IMR-90 (cell line): Measurements from ENCODE around the gene MTFR1L. TPM values are rescaled to one million over a fixed set of nuclear protein-coding genes. Genes with fewer than 3 reads are reported as not detected.

Source experiments
- ATAC-seq: fragments of 200-7000 bp; cut with Tn5 transposase; 2 replicates; pipeline ENCODE4 v1.9.1; 2020; ENCODE audit warnings: low read depth, mild to moderate bottlenecking, moderate library complexity
- BruUV-seq: library from RNA; stranded (reverse); fragments of 400-500 nt; replicated peaks from 2 replicates; lab custom pipeline; 2021; lab: Mats Ljungman, UMichigan
- CTCF ChIA-PET: fragments of 300-600 bp; formaldehyde crosslinking; extraction: SDS; loops from one replicate; lab custom pipeline; 2021; ENCODE audit warnings: antibody characterized with exemption; lab: Yijun Ruan, JAX
- POLR2A ChIA-PET: fragments of 300-600 bp; sonication (Branson Sonifier 250); formaldehyde crosslinking; loops from one replicate; lab custom pipeline; 2022; ENCODE audit warnings: antibody characterized with exemption; ENCODE audit not compliant: unreplicated experiment; lab: Charles Lee
- DNase-seq: peaks from one replicate; pipeline ENCODE4 v3.0.0; 2013
- H2AFZ ChIP-seq: replicated peaks from 2 replicates; pipeline ENCODE3; 2013; ENCODE audit warnings: low read length, mild to moderate bottlenecking; ENCODE audit not compliant: poor library complexity
- H2AK5ac ChIP-seq: 2 replicates; pipeline ENCODE4 v1.6.1; 2013; ENCODE audit warnings: low read depth, low read length, inconsistent platforms
- H2AK9ac ChIP-seq: replicated peaks from 2 replicates; pipeline ENCODE3; 2013; ENCODE audit warnings: mild to moderate bottlenecking, low read depth, low read length, moderate library complexity; ENCODE audit not compliant: poor library complexity
- H2BK120ac ChIP-seq: 2 replicates; pipeline ENCODE4 v1.6.1; 2013; ENCODE audit warnings: low read depth, low read length, inconsistent platforms
- H2BK15ac ChIP-seq: 3 replicates; pipeline ENCODE4 v1.6.1; 2013; ENCODE audit warnings: low read depth, low read length, inconsistent platforms
- H2BK20ac ChIP-seq: 2 replicates; pipeline ENCODE4 v1.6.1; 2013; ENCODE audit warnings: low read depth, mild to moderate bottlenecking, inconsistent platforms, low read length, moderate library complexity
- H2BK5ac ChIP-seq: 2 replicates; pipeline ENCODE4 v1.6.1; 2013; ENCODE audit warnings: mild to moderate bottlenecking, low read depth, low read length, inconsistent platforms; ENCODE audit not compliant: poor library complexity, severe bottlenecking
- H3K14ac ChIP-seq: replicated peaks from 2 replicates; pipeline ENCODE4 v1.6.1; 2013; ENCODE audit warnings: low read depth, low read length, inconsistent platforms
- H3K18ac ChIP-seq: 2 replicates; pipeline ENCODE4 v1.6.1; 2013; ENCODE audit warnings: low read depth, low read length, control low read depth
- H3K23ac ChIP-seq: 2 replicates; pipeline ENCODE4 v1.6.1; 2013; ENCODE audit warnings: low read depth, low read length, inconsistent platforms
- H3K27ac ChIP-seq: 2 replicates; pipeline ENCODE4 v1.5.1; 2013; ENCODE audit warnings: mild to moderate bottlenecking, control low read depth, low read length; ENCODE audit not compliant: insufficient read depth
- H3K27me3 ChIP-seq: 2 replicates; pipeline ENCODE4 v1.6.1; 2013; ENCODE audit warnings: low read length; ENCODE audit not compliant: control insufficient read depth, insufficient read depth
- H3K36me3 ChIP-seq: 2 replicates; pipeline ENCODE4 v1.6.1; 2013; ENCODE audit warnings: low read length, mixed read lengths; ENCODE audit not compliant: control insufficient read depth, insufficient read depth
- H3K4ac ChIP-seq: 2 replicates; pipeline ENCODE4 v1.6.1; 2013; ENCODE audit warnings: low read depth, low read length, inconsistent platforms
- H3K4me1 ChIP-seq: 2 replicates; pipeline ENCODE4 v1.6.1; 2013; ENCODE audit warnings: low read length, mixed read lengths; ENCODE audit not compliant: control insufficient read depth, insufficient read depth
- H3K4me2 ChIP-seq: 2 replicates; pipeline ENCODE4 v1.6.1; 2013; ENCODE audit warnings: low read depth, mild to moderate bottlenecking, control low read depth, low read length, moderate library complexity
- H3K4me3 ChIP-seq: 2 replicates; pipeline ENCODE4 v1.5.1; 2013; ENCODE audit warnings: low read depth, mild to moderate bottlenecking, control low read depth, low read length, moderate library complexity; ENCODE audit not compliant: insufficient read depth
- H3K56ac ChIP-seq: 2 replicates; pipeline ENCODE4 v1.6.1; 2013; ENCODE audit warnings: low read length, inconsistent platforms; ENCODE audit not compliant: insufficient read depth; ENCODE audit errors: extremely low read depth
- H3K79me1 ChIP-seq, 2 experiments: 2 replicates each; pipeline ENCODE4 v1.6.1; 2013; ENCODE audit warnings: low read length in 2 of 2, inconsistent platforms in 1 of 2, low read depth in 1 of 2
- H3K9ac ChIP-seq: 2 replicates; pipeline ENCODE4 v1.6.1; 2013; ENCODE audit warnings: low read depth, low read length, control low read depth
- H3K9me1 ChIP-seq: 2 replicates; pipeline ENCODE4 v1.6.1; 2013; ENCODE audit warnings: low read length, inconsistent platforms; ENCODE audit not compliant: insufficient read depth
- H3K9me3 ChIP-seq: 2 replicates; pipeline ENCODE4 v1.6.1; 2013; ENCODE audit warnings: low read length; ENCODE audit not compliant: control insufficient read depth, insufficient read depth
- H4K20me1 ChIP-seq: 2 replicates; pipeline ENCODE4 v1.6.1; 2013; ENCODE audit warnings: low read length, inconsistent platforms; ENCODE audit not compliant: insufficient read depth
- H4K5ac ChIP-seq: 2 replicates; pipeline ENCODE4 v1.6.1; 2013; ENCODE audit warnings: mild to moderate bottlenecking, low read depth, low read length, control low read depth
- H4K8ac ChIP-seq, 2 experiments: 2 replicates each; pipeline ENCODE4 v1.6.1; 2013; ENCODE audit warnings: low read depth in 2 of 2, low read length in 2 of 2, control low read depth in 1 of 2, inconsistent platforms in 1 of 2
- H4K91ac ChIP-seq: 2 replicates; pipeline ENCODE4 v1.6.1; 2013; ENCODE audit warnings: low read depth, low read length, inconsistent platforms; ENCODE audit not compliant: insufficient read depth
- CHD1 ChIP-seq: IDR thresholded peaks from 2 replicates; pipeline ENCODE4 v1.6.1; 2012; ENCODE audit warnings: low read depth, low read length, improper control_type of control experiment
- CTCF ChIP-seq: conservative IDR thresholded peaks from 2 replicates; pipeline ENCODE4 v1.5.1; 2012; ENCODE audit warnings: mild to moderate bottlenecking, low read depth, low read length, improper control_type of control experiment
- FOS ChIP-seq: fragments of 150-350 bp; IDR thresholded peaks from 2 replicates; pipeline ENCODE4 v1.6.1; 2016; ENCODE audit warnings: low read depth, low read length
- MAFK ChIP-seq: IDR thresholded peaks from 2 replicates; pipeline ENCODE4 v1.6.1; 2012; ENCODE audit warnings: low read depth, low read length, improper control_type of control experiment
- MAZ ChIP-seq: IDR thresholded peaks from 2 replicates; pipeline ENCODE4 v1.6.1; 2012; ENCODE audit warnings: low read depth, mild to moderate bottlenecking, low read length, improper control_type of control experiment, moderate library complexity, borderline replicate concordance
- MXI1 ChIP-seq: IDR thresholded peaks from 2 replicates; pipeline ENCODE4 v1.6.1; 2012; ENCODE audit warnings: low read depth, mild to moderate bottlenecking, low read length, moderate library complexity, borderline replicate concordance
- NFE2L2 ChIP-seq: fragments of 150-350 bp; IDR thresholded peaks from 2 replicates; pipeline ENCODE4 v1.6.1; 2016; ENCODE audit warnings: low read depth, mild to moderate bottlenecking, low read length
- RAD21 ChIP-seq: IDR thresholded peaks from 2 replicates; pipeline ENCODE4 v1.6.1; 2012; ENCODE audit warnings: low read length, improper control_type of control experiment
- RCOR1 ChIP-seq: IDR thresholded peaks from 2 replicates; pipeline ENCODE4 v1.6.1; 2012; ENCODE audit warnings: mild to moderate bottlenecking, low read length, improper control_type of control experiment; ENCODE audit not compliant: insufficient replicate concordance
- SMC3 ChIP-seq: fragments of 150-350 bp; IDR thresholded peaks from 2 replicates; pipeline ENCODE4 v1.6.1; 2016; ENCODE audit warnings: low read depth, mild to moderate bottlenecking, antibody characterized with exemption, low read length, moderate library complexity
- USF2 ChIP-seq: fragments of 150-350 bp; IDR thresholded peaks from 2 replicates; pipeline ENCODE4 v1.6.1; 2017; ENCODE audit warnings: mild to moderate bottlenecking, antibody characterized with exemption, low read length, low read depth
- WGBS, 2 experiments: methylation state at CpG; one replicate each; pipeline versions ENCODE4 v1.1.5 to v1.1.7; 2013; ENCODE audit warnings: missing lambda C conversion rate in 2 of 2; ENCODE audit not compliant: insufficient read length in 1 of 2; ENCODE audit errors: extremely low coverage in 2 of 2; 5-methylcytosine and 5-hydroxymethylcytosine counted together
- dilution Hi-C: fragments of 300-500 bp; cut with HindIII; formaldehyde crosslinking; loops from one replicate; pipeline ENCODE4 v1.14.3; 2018; ENCODE audit warnings: low sequenced_read_pairs; ENCODE audit not compliant: unreplicated experiment
- in situ Hi-C: fragments of 300-500 bp; cut with MboI; formaldehyde crosslinking; loops from 3 replicates; pipeline ENCODE4 v1.14.3; 2019; ENCODE audit warnings: low sequenced_read_pairs, inconsistent platforms, mixed read lengths
- intact Hi-C: fragments of 100-400 bp; cut with micrococcal nuclease; formaldehyde crosslinking; loops from 2 replicates; pipeline ENCODE4 v1.10.0; 2022
- polyA plus RNA-seq, 3 experiments: library from polyadenylated mRNA; depleted of rRNA; stranded (reverse); fragments of >200 nt; gene quantifications; 2 replicates each; pipeline ENCODE4 v1.2.3, GENCODE V29; 2012; ENCODE audit warnings: low replicate concordance in 1 of 3
- total RNA-seq: library from RNA; depleted of rRNA; stranded (reverse); fragments of >200 nt; gene quantifications from 2 replicates; pipeline ENCODE4 v1.2.3, GENCODE V29; 2012

Gene MTFR1L
- total and polyA plus RNA-seq, 2 of the 4 experiments (the other 2 are of a cell fraction), result 69.1 to 69.7 TPM

- Histone ChIP-seq H4K5ac (no peak overlapping the region), H2AK5ac (no peak overlapping the region), H2AK9ac (no peak overlapping the region), H2BK20ac (no peak overlapping the region), H3K36me3 (peaks cover 19% of the 10 kb centered on the region; the same call in 1 of the 2 replicates), H3K56ac (no peak overlapping the region), H3K4me3 (no peak overlapping the region), H2BK120ac (no peak overlapping the region), H3K14ac (0 out of 2 replicates have a peak overlapping the region, but pooled peaks have one; percentile 8), H2AFZ (peak overlapping the region; percentile 75), H3K27ac (no peak overlapping the region), H3K23ac (no peak overlapping the region), H3K27me3 (no peaks in the 10 kb centered on the region), H3K9me1 (peaks cover 10% of the 10 kb centered on the region), H3K4me1 (peaks cover 12% of the 10 kb centered on the region), H2BK5ac (no peak overlapping the region), H3K79me1 (no peaks in the 10 kb centered on the region), H2BK15ac (no peak overlapping the region), H4K20me1 (no peaks in the 10 kb centered on the region; the same call in 1 of the 2 replicates), H4K91ac (no peak overlapping the region), H3K18ac (no peak overlapping the region), H4K8ac (no peak overlapping the region), H3K9ac (no peak overlapping the region), H3K9me3 (no peaks in the 10 kb centered on the region), H3K4ac (no peak overlapping the region; the same call in 1 of the 2 replicates), H3K4me2 (no peak overlapping the region)
- in situ Hi-C loops (no loop called here), dilution Hi-C loops (no loop called here), intact Hi-C loops (no loop called here)
- ChIA-PET CTCF (interaction anchor here (0.6 to 1.1 kb wide), 2 partner anchors 178 to 1194 kb away, joined by 4 read pairs; no protein-coding TSS in a partner anchor), POLR2A (no interaction called here)
- DNase-seq (peak; percentile 50), ATAC-seq (peak; percentile 53)
- WGBS, 2 experiments, result no CpG with 5 or more reads among the region's 11 CpGs
- BruUV-seq, result no TSS peak
- TF ChIP-seq RCOR1, result no peak
- no peak for TF ChIP-seq CHD1
- TF ChIP-seq FOS, result peak; percentile 62; the same call in 1 of the 2 replicates
- no peak for TF ChIP-seq MXI1
- TF ChIP-seq RAD21, result no peak
- no peak for TF ChIP-seq NFE2L2
- peak; percentile 60; the same call in 1 of the 2 replicates for TF ChIP-seq USF2
- TF ChIP-seq MAZ, result no peak
- no peak for TF ChIP-seq CTCF
- TF ChIP-seq SMC3, result no peak
- no peak for TF ChIP-seq MAFK
These were observed 32.6 kb upstream of the MTFR1L start for GRCh38 chr1:25786887-25787759.
